PC-3 (cell line): ENCODE data around the gene SCAPER. TPM values are rescaled to one million over a fixed set of nuclear protein-coding genes. Genes with fewer than 3 reads are reported as not detected.

Source experiments
- ATAC-seq: fragments of 200-7000 bp; cut with Tn5 transposase; 2 replicates; pipeline ENCODE4 v1.9.1; 2020; ENCODE audit warnings: mild to moderate bottlenecking, moderate library complexity
- BruUV-seq: library from RNA; stranded (reverse); fragments of 400-500 nt; replicated peaks from 2 replicates; lab custom pipeline; 2021; lab: Mats Ljungman, UMichigan
- CTCF ChIA-PET: fragments of 300-600 bp; sonication (Branson Sonifier 250); formaldehyde crosslinking; loops from one replicate; lab custom pipeline; 2022; ENCODE audit warnings: antibody characterized with exemption; lab: Charles Lee
- POLR2A ChIA-PET: fragments of 300-600 bp; sonication (Branson Sonifier 250); formaldehyde crosslinking; loops from one replicate; lab custom pipeline; 2022; ENCODE audit warnings: antibody characterized with exemption; ENCODE audit not compliant: unreplicated experiment; lab: Charles Lee
- DNase-seq: peaks from one replicate; pipeline ENCODE4 v3.0.0-alpha.2; 2015
- H2AFZ ChIP-seq: fragments of 300-600 bp; sonication (generic); 2 replicates; pipeline ENCODE4 v1.6.0; 2016; ENCODE audit warnings: antibody characterized with exemption, low read length
- H3F3A ChIP-seq: fragments of 300-600 bp; sonication (generic); one replicate; pipeline ENCODE4 v1.6.0; 2017; ENCODE audit warnings: antibody characterized with exemption, low read length, control low read depth, mild to moderate bottlenecking; ENCODE audit not compliant: unreplicated experiment
- H3K27ac ChIP-seq: fragments of 300-600 bp; sonication (generic); 2 replicates; pipeline ENCODE4 v1.5.1; 2016; ENCODE audit warnings: mild to moderate bottlenecking, low read length
- H3K27me3 ChIP-seq: fragments of 300-600 bp; sonication (generic); 2 replicates; pipeline ENCODE4 v1.6.1; 2016; ENCODE audit warnings: low read length, mixed read lengths
- H3K36me3 ChIP-seq: fragments of 300-600 bp; sonication (generic); 2 replicates; pipeline ENCODE4 v1.6.1; 2016; ENCODE audit warnings: low read depth, mixed run types, low read length, mixed read lengths
- H3K4me1 ChIP-seq: fragments of 300-600 bp; sonication (generic); 2 replicates; pipeline ENCODE4 v1.5.1; 2016; ENCODE audit warnings: low read length; ENCODE audit not compliant: insufficient read depth
- H3K4me2 ChIP-seq: fragments of 300-600 bp; sonication (generic); 2 replicates; pipeline ENCODE4 v1.6.0; 2016; ENCODE audit warnings: low read length
- H3K4me3 ChIP-seq: fragments of 300-600 bp; sonication (generic); 2 replicates; pipeline ENCODE4 v1.5.1; 2016; ENCODE audit warnings: mild to moderate bottlenecking, low read length, mixed read lengths
- H3K79me2 ChIP-seq: fragments of 300-600 bp; sonication (generic); 2 replicates; pipeline ENCODE4 v1.6.1; 2017; ENCODE audit warnings: low read length, mixed read lengths
- H3K9ac ChIP-seq: fragments of 300-600 bp; sonication (generic); 2 replicates; pipeline ENCODE4 v1.6.0; 2016; ENCODE audit warnings: mild to moderate bottlenecking, low read length
- H3K9me2 ChIP-seq: fragments of 300-600 bp; sonication (generic); replicated peaks from 2 replicates; pipeline ENCODE4 v1.6.1; 2016; ENCODE audit warnings: mixed run types, low read length, mixed read lengths
- H3K9me3 ChIP-seq: fragments of 300-600 bp; sonication (generic); 2 replicates; pipeline ENCODE4 v1.6.1; 2016; ENCODE audit warnings: low read length, mixed read lengths
- H4K20me1 ChIP-seq: fragments of 300-600 bp; sonication (generic); 2 replicates; pipeline ENCODE4 v1.6.1; 2016; ENCODE audit warnings: low read length, mixed read lengths
- CTCF ChIP-seq: fragments of 300-600 bp; sonication (generic); conservative IDR thresholded peaks from 2 replicates; pipeline ENCODE4 v1.5.1; 2017; ENCODE audit warnings: antibody characterized with exemption, low read depth, mild to moderate bottlenecking, low read length
- EZH2 ChIP-seq: fragments of 300-600 bp; sonication (generic); IDR thresholded peaks from one replicate; pipeline ENCODE4 v1.6.1; 2017; ENCODE audit warnings: antibody characterized with exemption, mild to moderate bottlenecking, low read length; ENCODE audit not compliant: unreplicated experiment
- EZH2phosphoT487 ChIP-seq: fragments of 300-600 bp; sonication (generic); IDR thresholded peaks from 2 replicates; pipeline ENCODE4 v1.6.1; 2018; ENCODE audit warnings: mild to moderate bottlenecking, antibody characterized with exemption, low read length, borderline replicate concordance
- intact Hi-C: fragments of 100-400 bp; cut with micrococcal nuclease; formaldehyde crosslinking; loops from 2 replicates; pipeline ENCODE4 v1.9.0; 2023
- total RNA-seq: library from RNA; depleted of rRNA; stranded (reverse); fragments of >200 nt; gene quantifications from 2 replicates; pipeline ENCODE4 v1.2.3, GENCODE V29; 2014

SCAPER gene
- total RNA-seq, 1 experiment from 2014 or later: 6.0 TPM

GRCh38 chr15:76460871-76461270, 444.3 kb downstream of the SCAPER start:
- Histone ChIP-seq H3K79me2 (no peaks in the 10 kb centered on the region), H3K9ac (no peak overlapping the region), H3K36me3 (no peaks in the 10 kb centered on the region), H4K20me1 (no peaks in the 10 kb centered on the region), H3K4me2 (no peak overlapping the region), H2AFZ (no peak overlapping the region), H3F3A (no peaks in the 10 kb centered on the region), H3K4me1 (no peaks in the 10 kb centered on the region), H3K27ac (no peak overlapping the region), H3K9me3 (no peaks in the 10 kb centered on the region), H3K9me2 (no peaks in the 10 kb centered on the region), H3K4me3 (no peak overlapping the region), H3K27me3 (no peaks in the 10 kb centered on the region)
- ChIA-PET CTCF (no interaction called here), POLR2A (no interaction called here)
- DNase-seq (no peak), ATAC-seq (no peak)
- no peak for TF ChIP-seq EZH2
- no peak for TF ChIP-seq CTCF
- no peak for TF ChIP-seq EZH2phosphoT487
- intact Hi-C loops: no loop called here
- no TSS peak for BruUV-seq

DNA sequence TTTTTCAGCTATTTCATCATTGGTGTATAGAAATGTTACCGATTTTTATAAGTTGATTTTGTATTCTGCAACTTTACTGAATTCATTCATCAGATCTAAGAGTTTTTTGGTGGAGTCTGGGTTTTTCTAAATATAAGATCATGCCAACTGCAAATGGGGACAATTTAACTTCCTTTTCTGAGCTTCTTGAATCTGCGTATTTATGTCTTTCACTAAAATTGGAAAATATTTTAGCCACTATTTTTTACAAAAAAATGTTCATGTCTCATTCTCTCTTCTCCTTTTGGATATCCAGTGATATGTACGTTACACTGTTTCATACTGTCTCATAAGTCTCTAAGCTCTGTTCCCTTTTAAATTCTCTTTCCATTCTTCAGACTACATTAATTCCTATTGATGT, 444.8 kb downstream of the SCAPER start:
- ChIA-PET CTCF (no interaction called here), POLR2A (no interaction called here)
- Histone ChIP-seq H3K9ac (no peak overlapping the region), H3K4me3 (no peak overlapping the region), H3K27ac (no peak overlapping the region), H3K79me2 (no peaks in the 10 kb centered on the region), H3K27me3 (no peaks in the 10 kb centered on the region), H3K4me1 (no peaks in the 10 kb centered on the region), H3K9me2 (no peaks in the 10 kb centered on the region), H3K9me3 (no peaks in the 10 kb centered on the region), H3K4me2 (no peak overlapping the region), H3F3A (no peaks in the 10 kb centered on the region), H2AFZ (no peak overlapping the region), H4K20me1 (no peaks in the 10 kb centered on the region), H3K36me3 (no peaks in the 10 kb centered on the region)
- ATAC-seq (no peak), DNase-seq (no peak)
- TF ChIP-seq EZH2 (no peak), CTCF (no peak), EZH2phosphoT487 (no peak)
- intact Hi-C loops: no loop called here
- BruUV-seq: no TSS peak

GRCh38 chr15:76451540-76451939, 453.6 kb downstream of the SCAPER start:
- Histone ChIP-seq H2AFZ (no peak overlapping the region), H4K20me1 (no peaks in the 10 kb centered on the region), H3K36me3 (no peaks in the 10 kb centered on the region), H3K9me2 (no peaks in the 10 kb centered on the region), H3K79me2 (no peaks in the 10 kb centered on the region), H3K27me3 (no peaks in the 10 kb centered on the region), H3F3A (no peaks in the 10 kb centered on the region), H3K9me3 (no peaks in the 10 kb centered on the region), H3K4me3 (no peak overlapping the region), H3K4me2 (no peak overlapping the region), H3K27ac (no peak overlapping the region), H3K4me1 (no peaks in the 10 kb centered on the region), H3K9ac (no peak overlapping the region)
- intact Hi-C loops: no loop called here
- ChIA-PET POLR2A (no interaction called here), CTCF (no interaction called here)
- DNase-seq (no peak), ATAC-seq (no peak)
- BruUV-seq: no TSS peak
- TF ChIP-seq EZH2phosphoT487 (no peak), CTCF (no peak), EZH2 (no peak)
